Astrocyte of the cerebellum (primary cell): ENCODE measurements around the gene RNU4-1.
"Not testable (repeated sequence)": the region's sequence is repeated elsewhere in the genome, so short reads cannot be mapped to it uniquely, and the experiment has no call there.

ENCODE experiments used
- DNase-seq: peaks from one replicate; pipeline ENCODE4 v3.0.0-alpha.2; 2011; ENCODE audit warnings: low read depth
- H3K4me3 ChIP-seq: 2 replicates; pipeline ENCODE4 v1.5.1; 2011; ENCODE audit warnings: mild to moderate bottlenecking, low read depth, low read length, moderate library complexity
- CTCF ChIP-seq: IDR thresholded peaks from 2 replicates; pipeline ENCODE4 v1.5.1; 2012; ENCODE audit warnings: low read length, low read depth, moderate library complexity, mild to moderate bottlenecking; ENCODE audit errors: missing control alignments
- in situ Hi-C: cut with HindIII; loops from 2 replicates; pipeline ENCODE4 v1.10.0; 2017; ENCODE audit warnings: low sequenced_read_pairs

Gene RNU4-1

GRCh38 chr12:120292661-120293531 is at the start of gene RNU4-1:
TSS of gene RNU4-1 (minus strand) at chr12:120293237.
- peak; percentile 93 for DNase-seq
- no peak for TF ChIP-seq CTCF
- H3K4me3 ChIP-seq: peak within 1 kb of the TSS; percentile 53
- in situ Hi-C loops: no loop called here

GRCh38 chr12:120342175-120343038 is 49.4 kb upstream of the RNU4-1 start:
- no peak overlapping the region for H3K4me3 ChIP-seq
- no peak for TF ChIP-seq CTCF
- in situ Hi-C loops: no loop called here
- DNase-seq: no peak

DNA sequence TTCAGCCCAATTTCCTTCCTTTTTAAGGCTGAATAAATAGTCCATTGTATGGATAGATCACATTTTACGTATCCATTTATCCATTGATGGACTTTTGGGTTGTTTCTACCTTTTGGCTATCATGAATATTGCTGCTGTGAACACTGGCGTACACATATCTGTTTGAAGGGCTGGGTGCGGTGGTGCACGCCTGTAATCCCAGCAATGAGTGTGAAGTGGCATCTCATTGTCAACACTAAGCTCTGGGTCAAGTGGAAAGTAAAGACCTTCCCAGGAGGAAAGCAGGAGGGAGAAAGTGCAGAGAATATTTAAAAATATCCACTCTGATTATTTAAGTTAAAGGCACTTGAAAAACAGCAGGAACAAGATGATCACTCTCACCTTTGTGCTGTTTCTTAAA is 46.2 kb upstream of the RNU4-1 start:
- in situ Hi-C loops: no loop called here
- no peak for DNase-seq
- TF ChIP-seq CTCF: no peak
- H3K4me3 ChIP-seq: no peak overlapping the region

- in situ Hi-C loops: no loop called here
- no peak for DNase-seq
- no peak for TF ChIP-seq CTCF
- H3K4me3 ChIP-seq: no peak overlapping the region
Measured at GRCh38 chr12:120337730-120338129, 44.7 kb upstream of the RNU4-1 start.

GRCh38 chr12:120336392-120336791 is 43.4 kb upstream of the RNU4-1 start:
- in situ Hi-C loops, H3K4me3 ChIP-seq, DNase-seq: not testable (repeated sequence)

GRCh38 chr12:120335447-120335846 is 42.4 kb upstream of the RNU4-1 start:
- peak; percentile 5 for DNase-seq
- H3K4me3 ChIP-seq, in situ Hi-C loops: not testable (repeated sequence)
- TF ChIP-seq CTCF: peak; percentile 69
